T-helper 17 cell (primary cell): ENCODE measurements around the gene ARHGAP42. TPM values are rescaled to one million over a fixed set of nuclear protein-coding genes. Genes with fewer than 3 reads are reported as not detected.

Source experiments
- ATAC-seq: fragments of 150-1000 bp; cut with Tn5 transposase; 2 replicates; pipeline ENCODE4 v1.10.0; 2021; ENCODE audit warnings: mild to moderate bottlenecking, moderate library complexity
- DNase-seq, 3 donors: peaks; one replicate each; pipeline versions ENCODE4 v3.0.0 to v3.0.0-alpha.2; 2020 to 2021
- H3K9me3 ChIP-seq: one replicate; pipeline ENCODE4 v1.7.0; 2013; ENCODE audit warnings: low read length, mild to moderate bottlenecking; ENCODE audit not compliant: control insufficient read depth, poor library complexity, severe bottlenecking
- H3K27ac Mint-ChIP-seq: one replicate; pipeline ENCODE4 v1.8.0; 2022; ENCODE audit warnings: mild to moderate bottlenecking, moderate library complexity, mixed read lengths
- H3K27me3 Mint-ChIP-seq: one replicate; pipeline ENCODE4 v1.8.0; 2022; ENCODE audit warnings: mixed read lengths
- H3K36me3 Mint-ChIP-seq: one replicate; pipeline ENCODE4 v1.8.0; 2022; ENCODE audit warnings: low read depth, mixed read lengths
- H3K4me1 Mint-ChIP-seq: one replicate; pipeline ENCODE4 v1.8.0; 2022; ENCODE audit warnings: mild to moderate bottlenecking, mixed read lengths
- H3K4me3 Mint-ChIP-seq: one replicate; pipeline ENCODE4 v1.8.0; 2022; ENCODE audit warnings: mild to moderate bottlenecking, moderate library complexity, mixed read lengths
- total RNA-seq, 4 donors: library from RNA in 2 of 4; stranded (reverse) in 2 of 4; gene quantifications; one replicate each; pipeline ENCODE4 v1.2.3 and lab custom pipeline; 2022 to 2026

ARHGAP42 gene
- total RNA-seq, 2 donors from 2014 or later: 0.12 to 0.31 TPM

- no peaks in the 10 kb centered on the region for H3K27me3 Mint-ChIP-seq
- no peak overlapping the region for H3K27ac Mint-ChIP-seq
- H3K9me3 ChIP-seq: no peaks in the 10 kb centered on the region
- DNase-seq: no peak
- ATAC-seq: no peak
- no peaks in the 10 kb centered on the region for H3K36me3 Mint-ChIP-seq
- no peaks in the 10 kb centered on the region for H3K4me1 Mint-ChIP-seq
- H3K4me3 Mint-ChIP-seq: no peak overlapping the region
Observed at GRCh38 chr11:101031713-101032112, 344.6 kb downstream of the ARHGAP42 start.

- no peaks in the 10 kb centered on the region for H3K27me3 Mint-ChIP-seq
- DNase-seq (no peak), ATAC-seq (no peak)
- H3K9me3 ChIP-seq: no peaks in the 10 kb centered on the region
- H3K27ac Mint-ChIP-seq: no peak overlapping the region
- no peaks in the 10 kb centered on the region for H3K4me1 Mint-ChIP-seq
- H3K36me3 Mint-ChIP-seq: no peaks in the 10 kb centered on the region
- H3K4me3 Mint-ChIP-seq: no peak overlapping the region
Observed at GRCh38 chr11:101032991-101033390, 345.9 kb downstream of the ARHGAP42 start.

GRCh38 chr11:101034076-101034475, 347.0 kb downstream of the ARHGAP42 start:
- no peaks in the 10 kb centered on the region for H3K36me3 Mint-ChIP-seq

GRCh38 chr11:101035872-101036271, 348.8 kb downstream of the ARHGAP42 start:
- Mint-ChIP-seq H3K4me1 (no peaks in the 10 kb centered on the region), H3K27ac (no peak overlapping the region), H3K4me3 (no peak overlapping the region), H3K27me3 (no peaks in the 10 kb centered on the region), H3K36me3 (no peaks in the 10 kb centered on the region)
- ATAC-seq: no peak
- H3K9me3 ChIP-seq: no peaks in the 10 kb centered on the region
- DNase-seq: no peak

More at GRCh38 chr11:101034076-101034475, 347.0 kb downstream of the ARHGAP42 start:
- Mint-ChIP-seq H3K4me1 (no peaks in the 10 kb centered on the region), H3K4me3 (no peak overlapping the region), H3K27ac (no peak overlapping the region), H3K27me3 (no peaks in the 10 kb centered on the region)
- H3K9me3 ChIP-seq: no peaks in the 10 kb centered on the region
- no peak for DNase-seq
- ATAC-seq: no peak
